Stomach (tissue), 9 donors: Measurements from ENCODE around the gene CLASRP. TPM values are rescaled to one million over a fixed set of nuclear protein-coding genes. Genes with fewer than 3 reads are reported as not detected.

Source experiments
- DNase-seq, 2 donors: peaks; one replicate each; pipeline versions ENCODE4 v3.0.0 to v3.0.0-alpha.2; 2013 to 2019
- H3K27ac ChIP-seq, 5 donors: fragments of 200-600 bp in 4 of 5; sonication (generic) in 4 of 5; one replicate each; pipeline ENCODE4 v1.5.1; 2013 to 2019; ENCODE audit warnings: mild to moderate bottlenecking in 1 of 5, moderate library complexity in 1 of 5
- H3K27me3 ChIP-seq, 3 donors: fragments of 200-600 bp; sonication (generic); one replicate each; pipeline ENCODE4 v1.5.1; 2017 to 2019; ENCODE audit warnings: mixed run types in 1 of 3
- H3K36me3 ChIP-seq, 4 donors: fragments of 200-600 bp; sonication (generic); 1 replicate in 3 of 4; 2 replicates in 1 of 4; pipeline ENCODE4 v1.5.1; 2016 to 2019
- H3K4me1 ChIP-seq, 4 donors: fragments of 200-600 bp; sonication (generic); one replicate each; pipeline ENCODE4 v1.5.1; 2016 to 2019
- H3K4me3 ChIP-seq, 4 donors: fragments of 200-600 bp; sonication (generic) in 3 of 4; one replicate each; pipeline ENCODE4 v1.5.1; 2016 to 2019; ENCODE audit warnings: mild to moderate bottlenecking in 1 of 4
- H3K9me3 ChIP-seq, 4 donors: fragments of 200-600 bp; sonication (generic); one replicate each; pipeline ENCODE4 v1.5.1; 2016 to 2019
- CTCF ChIP-seq, 7 experiments: fragments of 450-650 bp in 4 of 7; fragments of 200-600 bp in 3 of 7; sonication (generic) in 3 of 7; IDR thresholded peaks; one replicate each; pipeline ENCODE4 v1.5.1; 2016 to 2019; ENCODE audit warnings: antibody characterized with exemption in 7 of 7, control low read depth in 2 of 7, mild to moderate bottlenecking in 1 of 7
- EP300 ChIP-seq: sonication (generic); formaldehyde crosslinking; IDR thresholded peaks from one replicate; pipeline ENCODE4 v1.6.1; 2017; ENCODE audit warnings: antibody characterized with exemption
- POLR2A ChIP-seq, 4 donors: fragments of 450-650 bp; IDR thresholded peaks; one replicate each; pipeline ENCODE4 v1.6.1; 2016; ENCODE audit warnings: antibody characterized with exemption in 4 of 4, control low read depth in 2 of 4, mild to moderate bottlenecking in 1 of 4, moderate library complexity in 1 of 4
- POLR2AphosphoS5 ChIP-seq, 3 donors: sonication (generic); formaldehyde crosslinking; IDR thresholded peaks; one replicate each; pipeline ENCODE4 v1.6.1; 2016; ENCODE audit warnings: antibody characterized with exemption in 3 of 3
- WGBS, 5 donors: extraction: QIAGEN DNeasy Blood & Tissue Kit in 3 of 5; methylation state at CpG; one replicate each; pipeline versions ENCODE4 v1.1.5 to v1.1.7; 2013 to 2018; 5-methylcytosine and 5-hydroxymethylcytosine counted together
- intact Hi-C: fragments of 100-400 bp; cut with DNase I; formaldehyde crosslinking; loops from one replicate; pipeline ENCODE4 v1.15.1; 2023; ENCODE audit warnings: low total_unique reads
- polyA plus RNA-seq, 3 donors: library from polyadenylated mRNA; stranded (reverse); fragments of 200-250 nt; gene quantifications; one replicate each; pipeline ENCODE4 v1.2.3, GENCODE V29; 2013
- total RNA-seq, 5 donors: library from RNA; depleted of rRNA; stranded (reverse); fragments of >200 nt; gene quantifications; one replicate each; pipeline versions ENCODE4 v1.1.0 to v1.2.3, GENCODE V29; 2014 to 2016
- donor health status: healthy with polysubstance abuse.
- donor health status: Bipolar disorder and iron deficiency.
- donor health status: healthy.

The CLASRP gene
- total and polyA plus RNA-seq, 8 donors, result 27.0 to 491 (median 109) TPM

- peaks cover 92 to 100% (median 100%) of the 10 kb centered on the region in 4 donors for H3K36me3 ChIP-seq
- H3K4me3 ChIP-seq, result no peak overlapping the region
- no peak for TF ChIP-seq POLR2A (IDR thresholded peaks at IDR 0.05)
- peak in 1 of 3 donors; percentile 43 for TF ChIP-seq POLR2AphosphoS5 (IDR thresholded peaks at IDR 0.05)
- TF ChIP-seq CTCF (IDR thresholded peaks at IDR 0.05), result peak in 6 of 7 experiments; percentile 14 to 97 (median 87)
- no peak overlapping the region for H3K27ac ChIP-seq
- intact Hi-C loops, result no loop called here
- DNase-seq, result peak; percentile 89 to 91
- WGBS, 5 donors, result 43 to 54% (median 51%) methylated on average over 16 of the region's 16 CpGs
- peaks cover 0 to 11% (median 3%) of the 10 kb centered on the region in 4 donors for H3K4me1 ChIP-seq
- no peaks in the 10 kb centered on the region for H3K27me3 ChIP-seq
- no peaks in the 10 kb centered on the region for H3K9me3 ChIP-seq
These were observed 20.6 kb downstream of the CLASRP start for GRCh38 chr19:45059258-45059965.

GRCh38 chr19:45061965-45062364 is 23.1 kb downstream of the CLASRP start:
- no peak for DNase-seq
- Histone ChIP-seq H3K9me3 (no peaks in the 10 kb centered on the region), H3K27ac (no peak overlapping the region), H3K4me3 (no peak overlapping the region), H3K4me1 (peaks cover 0 to 10% (median 3%) of the 10 kb centered on the region in 4 donors), H3K27me3 (no peaks in the 10 kb centered on the region), H3K36me3 (peaks cover 90 to 100% (median 99%) of the 10 kb centered on the region in 4 donors)
- intact Hi-C loops, result no loop called here
- TF ChIP-seq CTCF (IDR thresholded peaks at IDR 0.05) (no peak), POLR2AphosphoS5 (IDR thresholded peaks at IDR 0.05) (no peak), POLR2A (IDR thresholded peaks at IDR 0.05) (no peak), EP300 (no peak)
- WGBS, 5 donors, result 90 to 100% (median 95%) methylated on average over 3 to 4 of the region's 4 CpGs

- Histone ChIP-seq H3K27me3 (no peaks in the 10 kb centered on the region), H3K4me3 (no peak overlapping the region), H3K9me3 (no peaks in the 10 kb centered on the region), H3K36me3 (peaks cover 86 to 100% (median 99%) of the 10 kb centered on the region in 4 donors), H3K4me1 (peaks cover 0 to 17% (median 8%) of the 10 kb centered on the region in 4 donors), H3K27ac (no peak overlapping the region)
- no peak for DNase-seq
- TF ChIP-seq EP300, result no peak
- TF ChIP-seq CTCF (IDR thresholded peaks at IDR 0.05), result no peak
- TF ChIP-seq POLR2AphosphoS5 (IDR thresholded peaks at IDR 0.05), result no peak
- no peak for TF ChIP-seq POLR2A (IDR thresholded peaks at IDR 0.05)
- intact Hi-C loops, result no loop called here
- 94 to 96% (median 95%) methylated on average over 52 to 85 of the region's 85 CpGs for WGBS, 5 donors
These were observed 25.3 kb downstream of the CLASRP start for GRCh38 chr19:45063851-45064801.

GRCh38 chr19:45066921-45067661 is 28.2 kb downstream of the CLASRP start:
- Histone ChIP-seq H3K36me3 (peaks cover 85 to 100% (median 99%) of the 10 kb centered on the region in 4 donors), H3K9me3 (no peaks in the 10 kb centered on the region), H3K4me1 (peaks cover 8 to 36% (median 24%) of the 10 kb centered on the region in 4 donors), H3K4me3 (no peak overlapping the region), H3K27me3 (no peaks in the 10 kb centered on the region), H3K27ac (no peak overlapping the region)
- intact Hi-C loops, result no loop called here
- DNase-seq, result no peak
- 88 to 93% (median 93%) methylated on average over 32 to 38 of the region's 38 CpGs for WGBS, 5 donors
- TF ChIP-seq CTCF (IDR thresholded peaks at IDR 0.05), result no peak
- TF ChIP-seq POLR2AphosphoS5 (IDR thresholded peaks at IDR 0.05), result no peak
- TF ChIP-seq POLR2A (IDR thresholded peaks at IDR 0.05), result no peak
- no peak for TF ChIP-seq EP300
